ENCODE measurements around the gene PEX11G.
"Not testable (repeated sequence)": the region's sequence is repeated elsewhere in the genome, so short reads cannot be mapped to it uniquely, and the experiment has no call there.

PEX11G gene

GRCh38 chr19:7467009-7467989 lies 21.5 kb downstream of the PEX11G start:
- DNase-seq (ENCODE audit: low read depth in 2 of 2) = no peak

- DNase-seq (ENCODE audit: low read depth in 2 of 2) = no peak
These were observed 25.3 kb downstream of the PEX11G start for GRCh38 chr19:7463575-7463974.

- no peak for DNase-seq (ENCODE audit: low read depth in 2 of 2)
These were observed 26.8 kb downstream of the PEX11G start for GRCh38 chr19:7461841-7462629.

GRCh38 chr19:7460562-7460966 lies 28.3 kb downstream of the PEX11G start:
- DNase-seq (ENCODE audit: low read depth in 2 of 2) = no peak

- DNase-seq (ENCODE audit: low read depth in 2 of 2) = no peak
These were observed 29.1 kb downstream of the PEX11G start for GRCh38 chr19:7459773-7460172.

GRCh38 chr19:7458675-7459074 lies 30.2 kb downstream of the PEX11G start:
- no peak for DNase-seq (ENCODE audit: low read depth in 2 of 2)

- no peak for DNase-seq (ENCODE audit: low read depth in 2 of 2)
These were observed 31.8 kb downstream of the PEX11G start for GRCh38 chr19:7456964-7457541.

- no peak for DNase-seq (ENCODE audit: low read depth in 2 of 2)
These were observed 33.1 kb downstream of the PEX11G start for GRCh38 chr19:7455600-7456296.

- no peak for DNase-seq (ENCODE audit: low read depth in 2 of 2)
These were observed 33.8 kb downstream of the PEX11G start for GRCh38 chr19:7454998-7455397.

- no peak for DNase-seq (ENCODE audit: low read depth in 2 of 2)
These were observed 38.3 kb downstream of the PEX11G start for GRCh38 chr19:7450243-7451223.

GRCh38 chr19:7449391-7450070 lies 39.3 kb downstream of the PEX11G start:
- not testable (repeated sequence) for DNase-seq (ENCODE audit: low read depth in 2 of 2)

- DNase-seq (ENCODE audit: low read depth in 2 of 2) = no peak
These were observed 41.2 kb downstream of the PEX11G start for GRCh38 chr19:7447648-7448047.

- DNase-seq (ENCODE audit: low read depth in 2 of 2) = no peak
These were observed 43.7 kb downstream of the PEX11G start for GRCh38 chr19:7445104-7445503.

GRCh38 chr19:7444042-7444441 lies 44.8 kb downstream of the PEX11G start:
- DNase-seq (ENCODE audit: low read depth in 2 of 2) = no peak

- no peak for DNase-seq (ENCODE audit: low read depth in 2 of 2)
These were observed 46.4 kb downstream of the PEX11G start for GRCh38 chr19:7442423-7442822.

GRCh38 chr19:7441468-7442146 lies 47.2 kb downstream of the PEX11G start:
- no peak for DNase-seq (ENCODE audit: low read depth in 2 of 2)

GRCh38 chr19:7440188-7440975 lies 48.5 kb downstream of the PEX11G start:
- DNase-seq (ENCODE audit: low read depth in 2 of 2) = no peak

GRCh38 chr19:7435586-7435985 lies 53.2 kb downstream of the PEX11G start:
- no peak for DNase-seq (ENCODE audit: low read depth in 2 of 2)

Measured in stimulated activated CD4-positive, alpha-beta T cell treated with anti-CD3 and anti-CD28 coated beads, Interleukin-1b, Interleukin-23, amount 100 ng/mL, for 4 hours (primary cell).